Activated CD4-positive, alpha-beta T cell treated with anti-CD3 and anti-CD28 coated beads, Interleukin-2, amount 10 ng/mL, durations not matched to agents 7 days and 5 days (primary cell): ENCODE data around the gene SEPHS1. TPM values are rescaled to one million over a fixed set of nuclear protein-coding genes. Genes with fewer than 3 reads are reported as not detected.
A peak's percentile ranks its signal among the peaks of the same experiment; 100 is the strongest.
"Not testable (repeated sequence)": the region's sequence is repeated elsewhere in the genome, so short reads cannot be mapped to it uniquely, and the experiment has no call there.

Source experiments
- CTCF ChIA-PET: fragments of 350-600 bp; sonication (Branson Sonifier 250); formaldehyde crosslinking; loops from one replicate; lab custom pipeline; 2021; ENCODE audit warnings: antibody characterized with exemption; lab: Charles Lee
- POLR2A ChIA-PET: fragments of 350-600 bp; sonication (Branson Sonifier 250); formaldehyde crosslinking; loops from one replicate; lab custom pipeline; 2021; ENCODE audit warnings: antibody characterized with exemption; lab: Charles Lee
- DNase-seq: peaks from one replicate; pipeline ENCODE4 v3.0.0-alpha.2; 2020
- H3K27ac Mint-ChIP-seq: one replicate; pipeline ENCODE4 v1.8.0; 2021; ENCODE audit warnings: mild to moderate bottlenecking, moderate library complexity, mixed read lengths
- H3K27me3 Mint-ChIP-seq: one replicate; pipeline ENCODE4 v1.8.0; 2021; ENCODE audit warnings: mixed read lengths
- H3K36me3 Mint-ChIP-seq: one replicate; pipeline ENCODE4 v1.8.0; 2021; ENCODE audit warnings: low read depth, mixed read lengths
- H3K4me1 Mint-ChIP-seq: one replicate; pipeline ENCODE4 v1.8.0; 2021; ENCODE audit warnings: mixed read lengths
- H3K4me3 Mint-ChIP-seq: one replicate; pipeline ENCODE4 v1.8.0; 2021; ENCODE audit warnings: mild to moderate bottlenecking, moderate library complexity, mixed read lengths
- H3K9me3 Mint-ChIP-seq: one replicate; pipeline ENCODE4 v1.8.0; 2021; ENCODE audit warnings: mixed read lengths
- total RNA-seq, 2 experiments: library from RNA; stranded (reverse); gene quantifications; one replicate each; pipeline ENCODE4 v1.2.3, GENCODE V29; 2021

SEPHS1 gene
- total RNA-seq, 2 experiments from 2014 or later, result 74.4 to 74.9 TPM

- POLR2A ChIA-PET, result no interaction called here
- Mint-ChIP-seq H3K4me3 (no peak overlapping the region), H3K36me3 (peaks cover 53% of the 10 kb centered on the region), H3K9me3 (no peaks in the 10 kb centered on the region), H3K27ac (no peak overlapping the region), H3K4me1 (peaks cover 31% of the 10 kb centered on the region), H3K27me3 (no peaks in the 10 kb centered on the region)
- no peak for DNase-seq
- CTCF ChIA-PET, result interaction anchor here (1.5 kb wide), 1 partner anchor 35 kb away, joined by 7 read pairs; no protein-coding TSS in a partner anchor
Observed at GRCh38 chr10:13337128-13337826, 10.8 kb downstream of the SEPHS1 start.

- no peak for DNase-seq
- H3K4me3 Mint-ChIP-seq, result no peak overlapping the region
- peaks cover 64% of the 10 kb centered on the region for H3K36me3 Mint-ChIP-seq
- POLR2A ChIA-PET, result no interaction called here
- H3K4me1 Mint-ChIP-seq, result peaks cover 26% of the 10 kb centered on the region
- H3K9me3 Mint-ChIP-seq, result peaks cover 3% of the 10 kb centered on the region
- H3K27ac Mint-ChIP-seq, result no peak overlapping the region
- H3K27me3 Mint-ChIP-seq, result no peaks in the 10 kb centered on the region
- CTCF ChIA-PET, result interaction anchor here (1.5 kb wide), 1 partner anchor 34 kb away, joined by 7 read pairs; no protein-coding TSS in a partner anchor
Observed at GRCh38 chr10:13335881-13336280, 12.2 kb downstream of the SEPHS1 start.

- Mint-ChIP-seq H3K27ac (peak overlapping the region; percentile 5), H3K4me1 (peaks cover 18% of the 10 kb centered on the region), H3K9me3 (peaks cover 3% of the 10 kb centered on the region), H3K36me3 (peaks cover 67% of the 10 kb centered on the region), H3K27me3 (no peaks in the 10 kb centered on the region), H3K4me3 (no peak overlapping the region)
- CTCF ChIA-PET, result interaction anchor here (0.6 to 1.7 kb wide), 3 partner anchors 9 to 1826 kb away, joined by 3 to 5 read pairs (median 4); no protein-coding TSS in a partner anchor
- no peak for DNase-seq
- POLR2A ChIA-PET, result interaction anchor here (0.6 kb wide), 1 partner anchor 19 kb away, joined by 3 read pairs; no protein-coding TSS in a partner anchor
Observed at GRCh38 chr10:13334556-13334955, 13.5 kb downstream of the SEPHS1 start.

- ChIA-PET CTCF (no interaction called here), POLR2A (no interaction called here)
- Mint-ChIP-seq H3K9me3 (peaks cover 3% of the 10 kb centered on the region), H3K4me3 (no peak overlapping the region), H3K27ac (no peak overlapping the region), H3K27me3 (no peaks in the 10 kb centered on the region), H3K4me1 (peaks cover 2% of the 10 kb centered on the region), H3K36me3 (peaks cover 68% of the 10 kb centered on the region)
- no peak for DNase-seq
Observed at GRCh38 chr10:13331646-13332045, 16.4 kb downstream of the SEPHS1 start.

GRCh38 chr10:13330980-13331379 lies 17.1 kb downstream of the SEPHS1 start:
- H3K36me3 Mint-ChIP-seq, result peaks cover 66% of the 10 kb centered on the region
- CTCF ChIA-PET, DNase-seq, H3K4me3 Mint-ChIP-seq, H3K4me1 Mint-ChIP-seq, H3K9me3 Mint-ChIP-seq, H3K27ac Mint-ChIP-seq, H3K27me3 Mint-ChIP-seq, POLR2A ChIA-PET: not testable (repeated sequence)

GRCh38 chr10:13329565-13329964 lies 18.5 kb downstream of the SEPHS1 start:
- Mint-ChIP-seq H3K4me3 (no peak overlapping the region), H3K27ac (no peak overlapping the region)
- POLR2A ChIA-PET, result no interaction called here

GRCh38 chr10:13328613-13329012 lies 19.5 kb downstream of the SEPHS1 start:
- POLR2A ChIA-PET, result no interaction called here
- Mint-ChIP-seq H3K36me3 (peaks cover 71% of the 10 kb centered on the region), H3K27me3 (no peaks in the 10 kb centered on the region), H3K9me3 (peaks cover 3% of the 10 kb centered on the region), H3K4me3 (no peak overlapping the region), H3K4me1 (peaks cover 2% of the 10 kb centered on the region), H3K27ac (no peak overlapping the region)
- no peak for DNase-seq
- CTCF ChIA-PET, result interaction anchor here (0.6 to 2.5 kb wide), 2 partner anchors 26 to 685 kb away, joined by 4 to 8 read pairs; no protein-coding TSS in a partner anchor

More at GRCh38 chr10:13329565-13329964, 18.5 kb downstream of the SEPHS1 start:
- peaks cover 3% of the 10 kb centered on the region for H3K9me3 Mint-ChIP-seq
- DNase-seq, result no peak
- peaks cover 2% of the 10 kb centered on the region for H3K4me1 Mint-ChIP-seq
- H3K36me3 Mint-ChIP-seq, result peaks cover 72% of the 10 kb centered on the region
- CTCF ChIA-PET, result interaction anchor here (0.9 kb wide), 1 partner anchor 27 kb away, joined by 3 read pairs; no protein-coding TSS in a partner anchor
- no peaks in the 10 kb centered on the region for H3K27me3 Mint-ChIP-seq

- H3K36me3 Mint-ChIP-seq, result peaks cover 67% of the 10 kb centered on the region
- H3K4me1 Mint-ChIP-seq, result peaks cover 2% of the 10 kb centered on the region
- no peak overlapping the region for H3K4me3 Mint-ChIP-seq
- no peak for DNase-seq
- peaks cover 3% of the 10 kb centered on the region for H3K9me3 Mint-ChIP-seq
- POLR2A ChIA-PET, result no interaction called here
- H3K27me3 Mint-ChIP-seq, result no peaks in the 10 kb centered on the region
- CTCF ChIA-PET, result interaction anchor here (0.6 to 2.5 kb wide), 3 partner anchors 26 to 685 kb away, joined by 3 to 8 read pairs (median 4); partner anchors contain the start of gene PRPF18
- H3K27ac Mint-ChIP-seq, result no peak overlapping the region
Observed at GRCh38 chr10:13328126-13328525, 20.0 kb downstream of the SEPHS1 start.

GRCh38 chr10:13327534-13327933 lies 20.6 kb downstream of the SEPHS1 start:
- CTCF ChIA-PET, result interaction anchor here (0.9 to 2.5 kb wide), 2 partner anchors 25 to 259 kb away, joined by 3 to 8 read pairs; partner anchors contain the start of gene PRPF18
- H3K4me1 Mint-ChIP-seq, result peaks cover 2% of the 10 kb centered on the region
- no peaks in the 10 kb centered on the region for H3K27me3 Mint-ChIP-seq
- H3K27ac Mint-ChIP-seq, result no peak overlapping the region
- peaks cover 3% of the 10 kb centered on the region for H3K9me3 Mint-ChIP-seq
- H3K4me3 Mint-ChIP-seq, result no peak overlapping the region
- POLR2A ChIA-PET, result no interaction called here
- no peak for DNase-seq
- H3K36me3 Mint-ChIP-seq, result peaks cover 67% of the 10 kb centered on the region

GRCh38 chr10:13322615-13323148 lies 25.4 kb downstream of the SEPHS1 start:
- CTCF ChIA-PET, result interaction anchor here (1.0 to 1.5 kb wide), 2 partner anchors 22 to 119 kb away, joined by 3 to 4 read pairs; partner anchors contain the start of gene PHYH

GRCh38 chr10:13321576-13321975 lies 26.5 kb downstream of the SEPHS1 start:
- Mint-ChIP-seq H3K4me1 (no peaks in the 10 kb centered on the region), H3K36me3 (peaks cover 41% of the 10 kb centered on the region), H3K27ac (no peak overlapping the region), H3K4me3 (no peak overlapping the region), H3K9me3 (no peaks in the 10 kb centered on the region), H3K27me3 (no peaks in the 10 kb centered on the region)
- POLR2A ChIA-PET, result no interaction called here
- CTCF ChIA-PET, result interaction anchor here (1.0 kb wide), 1 partner anchor 19 kb away, joined by 5 read pairs; no protein-coding TSS in a partner anchor
- DNase-seq, result no peak

More at GRCh38 chr10:13322615-13323148, 25.4 kb downstream of the SEPHS1 start:
- DNase-seq, result no peak
- POLR2A ChIA-PET, result no interaction called here
- Mint-ChIP-seq H3K9me3 (no peaks in the 10 kb centered on the region), H3K27ac (no peak overlapping the region), H3K27me3 (no peaks in the 10 kb centered on the region), H3K4me3 (no peak overlapping the region), H3K4me1 (no peaks in the 10 kb centered on the region), H3K36me3 (peaks cover 47% of the 10 kb centered on the region)

- no peaks in the 10 kb centered on the region for H3K27me3 Mint-ChIP-seq
- ChIA-PET CTCF (interaction anchor here (0.6 to 1.0 kb wide), 2 partner anchors 17 to 36 kb away, joined by 3 to 4 read pairs; no protein-coding TSS in a partner anchor), POLR2A (no interaction called here)
- no peak overlapping the region for H3K4me3 Mint-ChIP-seq
- H3K4me1 Mint-ChIP-seq, result no peaks in the 10 kb centered on the region
- H3K36me3 Mint-ChIP-seq, result peaks cover 24% of the 10 kb centered on the region
- H3K9me3 Mint-ChIP-seq, result no peaks in the 10 kb centered on the region
- peak overlapping the region; percentile 41 for H3K27ac Mint-ChIP-seq
- DNase-seq, result no peak
Observed at GRCh38 chr10:13319166-13319565, 28.9 kb downstream of the SEPHS1 start.

GRCh38 chr10:13317474-13317873 lies 30.6 kb downstream of the SEPHS1 start:
- H3K27me3 Mint-ChIP-seq, result no peaks in the 10 kb centered on the region
- ChIA-PET CTCF (interaction anchor here (5.8 kb wide), 1 partner anchor 15 kb away, joined by 32 read pairs; no protein-coding TSS in a partner anchor), POLR2A (no interaction called here)
- DNase-seq, result no peak
- H3K27ac Mint-ChIP-seq, result no peak overlapping the region
- H3K9me3 Mint-ChIP-seq, result no peaks in the 10 kb centered on the region
- peaks cover 19% of the 10 kb centered on the region for H3K36me3 Mint-ChIP-seq
- no peak overlapping the region for H3K4me3 Mint-ChIP-seq
- no peaks in the 10 kb centered on the region for H3K4me1 Mint-ChIP-seq
